Measurements from ENCODE around the gene PPIH. TPM values are rescaled to one million over a fixed set of nuclear protein-coding genes. Genes with fewer than 3 reads are reported as not detected.

Gene PPIH
- polyA plus RNA-seq, 1 donor from 2014 or later = 85.0 TPM

GRCh38 chr1:42675467-42675866 lies 17.2 kb downstream of the PPIH start:
- no peaks in the 10 kb centered on the region for H3K9me3 ChIP-seq (ENCODE audit: low read length)
- H3K9me2 ChIP-seq (ENCODE audit: insufficient read depth, low read length) = no peaks in the 10 kb centered on the region
- H3K79me2 ChIP-seq (replicated peaks; ENCODE audit: insufficient read depth, low read length) = peaks cover 1% of the 10 kb centered on the region
- H3K4me2 ChIP-seq (ENCODE audit: low read length) = no peak overlapping the region
- no peaks in the 10 kb centered on the region for H3K36me3 ChIP-seq (ENCODE audit: insufficient read depth, low read length)
- no peak overlapping the region for H3K9ac ChIP-seq (ENCODE audit: low read length)
- no peak for TF ChIP-seq EZH2 (IDR thresholded peaks at IDR 0.05; ENCODE audit: borderline replicate concordance, insufficient read depth, low read length, poor library complexity, severe bottlenecking)
- TF ChIP-seq, protein P1, sequence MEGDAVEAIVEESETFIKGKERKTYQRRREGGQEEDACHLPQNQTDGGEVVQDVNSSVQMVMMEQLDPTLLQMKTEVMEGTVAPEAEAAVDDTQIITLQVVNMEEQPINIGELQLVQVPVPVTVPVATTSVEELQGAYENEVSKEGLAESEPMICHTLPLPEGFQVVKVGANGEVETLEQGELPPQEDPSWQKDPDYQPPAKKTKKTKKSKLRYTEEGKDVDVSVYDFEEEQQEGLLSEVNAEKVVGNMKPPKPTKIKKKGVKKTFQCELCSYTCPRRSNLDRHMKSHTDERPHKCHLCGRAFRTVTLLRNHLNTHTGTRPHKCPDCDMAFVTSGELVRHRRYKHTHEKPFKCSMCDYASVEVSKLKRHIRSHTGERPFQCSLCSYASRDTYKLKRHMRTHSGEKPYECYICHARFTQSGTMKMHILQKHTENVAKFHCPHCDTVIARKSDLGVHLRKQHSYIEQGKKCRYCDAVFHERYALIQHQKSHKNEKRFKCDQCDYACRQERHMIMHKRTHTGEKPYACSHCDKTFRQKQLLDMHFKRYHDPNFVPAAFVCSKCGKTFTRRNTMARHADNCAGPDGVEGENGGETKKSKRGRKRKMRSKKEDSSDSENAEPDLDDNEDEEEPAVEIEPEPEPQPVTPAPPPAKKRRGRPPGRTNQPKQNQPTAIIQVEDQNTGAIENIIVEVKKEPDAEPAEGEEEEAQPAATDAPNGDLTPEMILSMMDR (IDR thresholded peaks at IDR 0.05; ENCODE audit: poor library complexity, severe bottlenecking) = no peak
- no peak for TF ChIP-seq SMC3 (conservative IDR thresholded peaks at IDR 0.05; ENCODE audit: poor library complexity)
- TF ChIP-seq TAF1 (IDR thresholded peaks at IDR 0.05; ENCODE audit: low read depth) = no peak
- no peak for TF ChIP-seq RAD21 (conservative IDR thresholded peaks at IDR 0.05)
- no peak for TF ChIP-seq MXI1 (conservative IDR thresholded peaks at IDR 0.05; ENCODE audit: poor library complexity, severe bottlenecking)
- no peak for TF ChIP-seq REST (IDR thresholded peaks at IDR 0.05; ENCODE audit: borderline replicate concordance)
- TF ChIP-seq POLR2AphosphoS5 (IDR thresholded peaks at IDR 0.05) = no peak
- no peak for TF ChIP-seq EP300 (conservative IDR thresholded peaks at IDR 0.05; ENCODE audit: poor library complexity, severe bottlenecking)
- H3K4me3 ChIP-seq (ENCODE audit: low read length) = no peak overlapping the region
- no peaks in the 10 kb centered on the region for H3K27me3 ChIP-seq (ENCODE audit: insufficient read depth, low read depth, low read length)
- no peak overlapping the region for H3K27ac ChIP-seq (ENCODE audit: low read length)
- no peak overlapping the region for H2AFZ ChIP-seq (ENCODE audit: low read depth, low read length)
- no peaks in the 10 kb centered on the region for H3F3A ChIP-seq (ENCODE audit: insufficient read depth, low read length, poor library complexity, severe bottlenecking)
- H4K20me1 ChIP-seq (ENCODE audit: insufficient read depth) = no peaks in the 10 kb centered on the region

DNA sequence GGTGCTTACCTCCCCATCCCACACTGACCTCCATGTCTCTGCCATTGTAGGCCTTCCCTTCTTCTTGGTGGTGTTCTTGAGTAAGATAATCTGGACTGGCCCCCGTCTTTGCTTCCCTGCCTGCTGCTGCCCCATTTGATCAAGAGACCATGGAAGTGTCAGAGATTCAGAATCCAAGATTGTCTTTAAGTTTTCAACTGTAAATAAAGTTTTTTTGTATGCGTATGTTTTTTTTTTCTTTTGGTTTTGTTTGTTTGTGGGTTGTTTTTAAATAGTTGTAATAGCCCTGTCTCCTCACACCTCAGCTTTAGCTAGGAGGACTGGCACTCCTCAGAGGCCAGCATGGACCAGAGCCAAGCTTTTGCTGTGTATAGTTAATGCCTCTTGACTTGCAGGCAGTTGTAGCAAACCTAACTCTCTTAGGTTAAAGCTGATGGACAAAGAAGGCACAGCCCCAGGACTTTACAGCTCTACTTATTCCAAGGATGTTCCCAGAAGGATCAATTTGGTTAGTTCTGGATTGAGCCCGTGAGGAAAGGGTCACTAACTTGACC lies 18.4 kb downstream of the PPIH start:
- H3K4me2 ChIP-seq (ENCODE audit: low read length) = no peak overlapping the region
- no peaks in the 10 kb centered on the region for H3K27me3 ChIP-seq (ENCODE audit: insufficient read depth, low read depth, low read length)
- TF ChIP-seq REST (IDR thresholded peaks at IDR 0.05; ENCODE audit: borderline replicate concordance) (no peak), TAF1 (IDR thresholded peaks at IDR 0.05; ENCODE audit: low read depth) (no peak), RAD21 (conservative IDR thresholded peaks at IDR 0.05) (no peak)
- TF ChIP-seq, protein P1 (IDR thresholded peaks at IDR 0.05; ENCODE audit: poor library complexity, severe bottlenecking) = no peak
- H3K79me2 ChIP-seq (replicated peaks; ENCODE audit: insufficient read depth, low read length) = peaks cover 5% of the 10 kb centered on the region
- no peak overlapping the region for H3K27ac ChIP-seq (ENCODE audit: low read length)
- no peaks in the 10 kb centered on the region for H3K9me3 ChIP-seq (ENCODE audit: low read length)
- H3K9me2 ChIP-seq (ENCODE audit: insufficient read depth, low read length) = no peaks in the 10 kb centered on the region
- no peaks in the 10 kb centered on the region for H4K20me1 ChIP-seq (ENCODE audit: insufficient read depth)
- H3F3A ChIP-seq (ENCODE audit: insufficient read depth, low read length, poor library complexity, severe bottlenecking) = peaks cover 5% of the 10 kb centered on the region
- no peak overlapping the region for H3K4me3 ChIP-seq (ENCODE audit: low read length)
- no peaks in the 10 kb centered on the region for H3K36me3 ChIP-seq (ENCODE audit: insufficient read depth, low read length)
- H3K9ac ChIP-seq (ENCODE audit: low read length) = no peak overlapping the region
- H2AFZ ChIP-seq (ENCODE audit: low read depth, low read length) = no peak overlapping the region

Data from neural cell (in vitro differentiated cells).